ENCODE measurements around the gene PARVA. TPM values are rescaled to one million over a fixed set of nuclear protein-coding genes. Genes with fewer than 3 reads are reported as not detected.

Gene PARVA
- total RNA-seq, 4 donors from 2014 or later, result 10.0 to 25.0 (median 14.2) TPM

GRCh38 chr11:12565406-12565805, 188.0 kb downstream of the PARVA start:
- TF ChIP-seq POLR2A (IDR thresholded peaks at IDR 0.05), result no peak
- TF ChIP-seq, protein P1, sequence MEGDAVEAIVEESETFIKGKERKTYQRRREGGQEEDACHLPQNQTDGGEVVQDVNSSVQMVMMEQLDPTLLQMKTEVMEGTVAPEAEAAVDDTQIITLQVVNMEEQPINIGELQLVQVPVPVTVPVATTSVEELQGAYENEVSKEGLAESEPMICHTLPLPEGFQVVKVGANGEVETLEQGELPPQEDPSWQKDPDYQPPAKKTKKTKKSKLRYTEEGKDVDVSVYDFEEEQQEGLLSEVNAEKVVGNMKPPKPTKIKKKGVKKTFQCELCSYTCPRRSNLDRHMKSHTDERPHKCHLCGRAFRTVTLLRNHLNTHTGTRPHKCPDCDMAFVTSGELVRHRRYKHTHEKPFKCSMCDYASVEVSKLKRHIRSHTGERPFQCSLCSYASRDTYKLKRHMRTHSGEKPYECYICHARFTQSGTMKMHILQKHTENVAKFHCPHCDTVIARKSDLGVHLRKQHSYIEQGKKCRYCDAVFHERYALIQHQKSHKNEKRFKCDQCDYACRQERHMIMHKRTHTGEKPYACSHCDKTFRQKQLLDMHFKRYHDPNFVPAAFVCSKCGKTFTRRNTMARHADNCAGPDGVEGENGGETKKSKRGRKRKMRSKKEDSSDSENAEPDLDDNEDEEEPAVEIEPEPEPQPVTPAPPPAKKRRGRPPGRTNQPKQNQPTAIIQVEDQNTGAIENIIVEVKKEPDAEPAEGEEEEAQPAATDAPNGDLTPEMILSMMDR (IDR thresholded peaks at IDR 0.05), result no peak
- intact Hi-C loops (cut with DNase I; ENCODE audit: low total_unique reads), result no loop called here
- 78 to 84% methylated on average over 3 of the region's 3 CpGs for WGBS, 2 donors
- no peak overlapping the region for H3K4me3 ChIP-seq (ENCODE audit: low read depth, poor library complexity, severe bottlenecking)
- no peak for DNase-seq (ENCODE audit: low spot score in 2 of 2)

- intact Hi-C loops (cut with DNase I; ENCODE audit: low total_unique reads), result no loop called here
- TF ChIP-seq, protein P1 (IDR thresholded peaks at IDR 0.05), result no peak
- TF ChIP-seq POLR2A (IDR thresholded peaks at IDR 0.05), result no peak
- no peak for DNase-seq (ENCODE audit: low spot score in 2 of 2)
These were observed 190.5 kb downstream of the PARVA start for GRCh38 chr11:12567746-12568460.

GRCh38 chr11:12569499-12570425, 192.4 kb downstream of the PARVA start:
- intact Hi-C loops (cut with DNase I; ENCODE audit: low total_unique reads), result no loop called here
- TF ChIP-seq POLR2A (IDR thresholded peaks at IDR 0.05), result no peak
- TF ChIP-seq, protein P1 (IDR thresholded peaks at IDR 0.05), result no peak

More at GRCh38 chr11:12567746-12568460, 190.5 kb downstream of the PARVA start:
- H3K4me3 ChIP-seq (ENCODE audit: low read depth, poor library complexity, severe bottlenecking), result no peak overlapping the region
- 63 to 66% methylated on average over 4 of the region's 4 CpGs for WGBS, 2 donors

DNA sequence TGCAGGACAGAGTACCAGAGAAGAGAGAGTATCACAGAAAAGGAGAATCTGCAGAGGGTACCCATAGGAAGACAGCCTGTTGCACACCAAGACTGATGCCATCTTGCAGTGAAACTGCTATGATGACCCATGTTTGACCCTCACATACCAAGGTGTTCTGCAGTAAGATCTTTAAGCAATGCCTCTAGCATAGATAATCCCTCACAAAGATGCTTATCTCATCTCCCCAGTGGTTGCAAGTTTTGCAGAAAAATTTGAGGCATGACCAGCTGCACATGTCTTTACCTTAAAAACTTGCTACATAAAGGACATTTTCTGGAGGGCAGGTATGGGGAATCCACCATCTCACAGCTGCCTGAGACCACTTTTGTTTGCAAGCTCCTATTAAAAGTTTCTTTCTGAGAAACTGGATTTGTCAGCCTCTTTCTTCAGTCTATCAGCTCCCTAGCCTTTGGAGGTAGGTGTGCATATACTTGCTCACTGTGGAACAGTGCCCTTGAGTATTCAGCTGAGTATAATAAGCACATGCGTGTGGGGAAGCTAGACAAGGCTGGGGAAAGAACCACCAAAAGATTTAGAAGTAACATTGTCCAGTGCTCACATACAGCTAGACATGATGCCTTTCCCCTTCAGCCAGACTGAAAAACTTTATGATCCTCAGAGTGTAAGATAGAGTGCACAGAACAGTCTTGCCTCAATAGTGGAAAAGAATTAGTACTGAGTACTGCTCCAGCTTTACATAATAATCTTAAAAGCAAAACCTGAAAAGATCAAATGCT, 196.5 kb downstream of the PARVA start:
- intact Hi-C loops (cut with DNase I; ENCODE audit: low total_unique reads), result no loop called here
- no peak overlapping the region for H3K4me3 ChIP-seq (ENCODE audit: low read depth, poor library complexity, severe bottlenecking)
- no peak for DNase-seq (ENCODE audit: low spot score in 2 of 2)
- TF ChIP-seq, protein P1 (IDR thresholded peaks at IDR 0.05), result no peak
- 85 to 88% methylated on average over 1 of the region's 1 CpG for WGBS, 2 donors

More at GRCh38 chr11:12569499-12570425, 192.4 kb downstream of the PARVA start:
- no peak for DNase-seq (ENCODE audit: low spot score in 2 of 2)
- WGBS, 2 donors, result 75 to 79% methylated on average over 1 of the region's 1 CpG
- H3K4me3 ChIP-seq (ENCODE audit: low read depth, poor library complexity, severe bottlenecking), result no peak overlapping the region

- DNase-seq (ENCODE audit: low spot score in 2 of 2), result no peak
- 83 to 92% methylated on average over 6 of the region's 6 CpGs for WGBS, 2 donors
- no peak overlapping the region for H3K4me3 ChIP-seq (ENCODE audit: low read depth, poor library complexity, severe bottlenecking)
- TF ChIP-seq POLR2A (IDR thresholded peaks at IDR 0.05), result no peak
- TF ChIP-seq, protein P1 (IDR thresholded peaks at IDR 0.05), result no peak
- intact Hi-C loops (cut with DNase I; ENCODE audit: low total_unique reads), result no loop called here
These were observed 200.6 kb downstream of the PARVA start for GRCh38 chr11:12577725-12578644.

Measured in lower leg skin (tissue), 4 donors.